Osteocyte (in vitro differentiated cells): Measurements from ENCODE around the gene PNMA1. TPM values are rescaled to one million over a fixed set of nuclear protein-coding genes. Genes with fewer than 3 reads are reported as not detected.
A peak's percentile ranks its signal among the peaks of the same experiment; 100 is the strongest.

Experiments used
- DNase-seq: peaks from one replicate; pipeline ENCODE4 v3.0.0; 2021; ENCODE audit warnings: mixed read lengths; ENCODE audit not compliant: unreplicated experiment; ENCODE audit errors: extremely low spot score
- H3K27ac Mint-ChIP-seq: one replicate; pipeline ENCODE4 v1.8.0; 2021; ENCODE audit warnings: mild to moderate bottlenecking, mixed read lengths; ENCODE audit not compliant: unreplicated experiment
- H3K27me3 Mint-ChIP-seq: one replicate; pipeline ENCODE4 v1.8.0; 2021; ENCODE audit warnings: mixed read lengths; ENCODE audit not compliant: unreplicated experiment
- H3K36me3 Mint-ChIP-seq: one replicate; pipeline ENCODE4 v1.8.0; 2021; ENCODE audit warnings: mixed read lengths; ENCODE audit not compliant: unreplicated experiment
- H3K4me1 Mint-ChIP-seq: one replicate; pipeline ENCODE4 v1.8.0; 2021; ENCODE audit warnings: mixed read lengths; ENCODE audit not compliant: unreplicated experiment
- H3K4me3 Mint-ChIP-seq: one replicate; pipeline ENCODE4 v1.8.0; 2021; ENCODE audit warnings: mild to moderate bottlenecking, moderate library complexity, mixed read lengths; ENCODE audit not compliant: unreplicated experiment
- H3K9me3 Mint-ChIP-seq: one replicate; pipeline ENCODE4 v1.8.0; 2021; ENCODE audit warnings: mixed read lengths; ENCODE audit not compliant: unreplicated experiment
- total RNA-seq: library from RNA; stranded (reverse); gene quantifications from 2 replicates; pipeline ENCODE4 v1.2.1, GENCODE V29; 2021
- TF ChIP-seq, protein P1 (sequence below): fragments of 200-600 bp; sonication (generic); IDR thresholded peaks from 2 replicates; pipeline ENCODE4 v1.5.0; 2021; ENCODE audit warnings: antibody characterized with exemption, mild to moderate bottlenecking, moderate library complexity

PNMA1 gene
- total RNA-seq, 1 donor from 2014 or later: 81.4 TPM

- TF ChIP-seq, protein P1, sequence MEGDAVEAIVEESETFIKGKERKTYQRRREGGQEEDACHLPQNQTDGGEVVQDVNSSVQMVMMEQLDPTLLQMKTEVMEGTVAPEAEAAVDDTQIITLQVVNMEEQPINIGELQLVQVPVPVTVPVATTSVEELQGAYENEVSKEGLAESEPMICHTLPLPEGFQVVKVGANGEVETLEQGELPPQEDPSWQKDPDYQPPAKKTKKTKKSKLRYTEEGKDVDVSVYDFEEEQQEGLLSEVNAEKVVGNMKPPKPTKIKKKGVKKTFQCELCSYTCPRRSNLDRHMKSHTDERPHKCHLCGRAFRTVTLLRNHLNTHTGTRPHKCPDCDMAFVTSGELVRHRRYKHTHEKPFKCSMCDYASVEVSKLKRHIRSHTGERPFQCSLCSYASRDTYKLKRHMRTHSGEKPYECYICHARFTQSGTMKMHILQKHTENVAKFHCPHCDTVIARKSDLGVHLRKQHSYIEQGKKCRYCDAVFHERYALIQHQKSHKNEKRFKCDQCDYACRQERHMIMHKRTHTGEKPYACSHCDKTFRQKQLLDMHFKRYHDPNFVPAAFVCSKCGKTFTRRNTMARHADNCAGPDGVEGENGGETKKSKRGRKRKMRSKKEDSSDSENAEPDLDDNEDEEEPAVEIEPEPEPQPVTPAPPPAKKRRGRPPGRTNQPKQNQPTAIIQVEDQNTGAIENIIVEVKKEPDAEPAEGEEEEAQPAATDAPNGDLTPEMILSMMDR: no peak
- Mint-ChIP-seq H3K4me1 (peaks cover 68% of the 10 kb centered on the region), H3K4me3 (peak overlapping the region; percentile 58), H3K9me3 (no peaks in the 10 kb centered on the region), H3K27ac (peak overlapping the region; percentile 94), H3K27me3 (no peaks in the 10 kb centered on the region), H3K36me3 (peaks cover 49% of the 10 kb centered on the region)
- no peak for DNase-seq
Measured at GRCh38 chr14:73723406-73723796, 9.2 kb upstream of the PNMA1 start.

GRCh38 chr14:73722581-73722980, 8.4 kb upstream of the PNMA1 start:
- Mint-ChIP-seq H3K9me3 (no peaks in the 10 kb centered on the region), H3K36me3 (peaks cover 51% of the 10 kb centered on the region), H3K4me3 (no peak overlapping the region), H3K27ac (peak overlapping the region; percentile 94), H3K27me3 (no peaks in the 10 kb centered on the region), H3K4me1 (peaks cover 69% of the 10 kb centered on the region)
- TF ChIP-seq, protein P1: no peak
- DNase-seq: no peak

- TF ChIP-seq, protein P1: no peak
- DNase-seq: no peak
- Mint-ChIP-seq H3K9me3 (no peaks in the 10 kb centered on the region), H3K27me3 (no peaks in the 10 kb centered on the region), H3K27ac (peak overlapping the region; percentile 18), H3K36me3 (peaks cover 50% of the 10 kb centered on the region), H3K4me1 (peaks cover 66% of the 10 kb centered on the region), H3K4me3 (no peak overlapping the region)
Measured at GRCh38 chr14:73721101-73721821, 7.1 kb upstream of the PNMA1 start.

DNA sequence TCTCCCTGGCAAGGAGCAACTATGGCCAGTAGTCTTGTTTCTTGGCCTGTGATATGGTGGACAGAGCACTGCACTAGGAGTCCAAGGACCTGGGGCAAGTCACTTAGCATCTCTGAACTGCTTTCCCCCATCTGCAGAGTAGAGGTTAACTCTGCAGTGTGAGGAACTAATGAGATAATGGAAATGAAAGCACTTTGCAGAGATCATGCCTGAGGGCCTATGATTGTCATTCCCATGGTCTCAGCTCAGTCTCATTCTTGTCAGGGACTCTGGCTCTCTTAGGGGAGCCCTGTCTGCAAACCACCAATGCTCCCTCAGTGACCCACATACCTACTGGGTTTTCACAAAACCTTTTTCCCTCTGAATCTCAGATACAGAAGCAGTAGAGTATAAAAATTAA, 6.5 kb upstream of the PNMA1 start:
- Mint-ChIP-seq H3K9me3 (no peaks in the 10 kb centered on the region), H3K27ac (no peak overlapping the region), H3K27me3 (no peaks in the 10 kb centered on the region), H3K36me3 (peaks cover 49% of the 10 kb centered on the region), H3K4me1 (peaks cover 60% of the 10 kb centered on the region), H3K4me3 (no peak overlapping the region)
- TF ChIP-seq, protein P1: no peak
- no peak for DNase-seq

DNA sequence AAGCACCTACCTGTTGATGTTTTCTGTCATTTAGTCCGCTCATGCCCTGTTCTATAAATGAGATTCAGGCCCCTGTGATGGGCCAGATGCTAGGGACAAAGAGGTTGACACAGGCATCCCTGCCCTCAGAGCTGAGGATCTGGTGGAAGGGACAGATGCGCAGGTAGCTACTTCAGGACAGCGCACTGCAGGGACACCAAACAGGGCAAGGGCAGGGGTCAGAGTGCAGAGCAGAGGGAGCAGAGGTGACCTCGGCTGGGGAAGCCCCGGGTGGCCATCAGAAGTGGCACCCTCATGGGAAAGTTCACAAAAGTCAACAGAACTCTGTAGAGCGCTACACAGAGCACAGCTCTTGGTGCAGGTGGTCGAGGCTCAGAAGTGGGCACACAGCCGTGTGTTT, 5.6 kb upstream of the PNMA1 start:
- Mint-ChIP-seq H3K4me3 (no peak overlapping the region), H3K4me1 (peaks cover 54% of the 10 kb centered on the region), H3K27ac (no peak overlapping the region), H3K9me3 (no peaks in the 10 kb centered on the region), H3K27me3 (no peaks in the 10 kb centered on the region), H3K36me3 (peaks cover 54% of the 10 kb centered on the region)
- no peak for DNase-seq
- TF ChIP-seq, protein P1: no peak
